ENCODE data around the gene HSD17B10. TPM values are rescaled to one million over a fixed set of nuclear protein-coding genes. Genes with fewer than 3 reads are reported as not detected.

HSD17B10 gene

DNA sequence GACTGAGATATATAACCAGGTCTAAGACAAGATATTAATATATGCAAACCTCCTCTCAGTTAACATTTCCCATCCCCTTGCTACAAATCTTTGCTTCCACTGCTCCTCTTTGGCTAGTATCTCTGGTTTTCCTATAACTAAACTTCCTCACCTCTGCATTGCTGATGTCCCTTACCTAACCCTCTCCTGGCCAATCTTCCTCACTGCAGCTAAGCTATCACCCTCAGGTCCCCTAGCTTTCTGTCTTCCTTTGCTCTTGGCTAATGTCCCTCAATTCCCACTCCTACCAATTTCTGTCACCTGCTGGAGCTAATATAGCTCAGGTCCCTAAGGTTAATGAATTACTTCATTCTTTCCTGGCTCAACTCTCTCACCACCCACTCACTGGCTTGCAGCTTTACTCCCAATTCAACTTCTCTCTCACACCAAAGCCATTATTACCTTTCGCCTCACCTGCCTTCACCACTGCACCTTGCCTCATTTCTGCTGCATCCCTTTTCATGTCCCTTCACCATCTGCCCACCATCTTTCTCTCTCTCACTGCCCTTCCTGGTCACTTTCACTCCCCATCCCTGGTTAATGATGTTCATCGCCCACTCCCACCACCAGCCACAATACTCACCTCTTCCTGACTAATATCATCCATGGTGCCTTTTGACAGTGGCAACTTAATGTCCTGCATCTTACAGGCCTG, 38.4 kb downstream of the HSD17B10 start:
- Histone ChIP-seq H3K9me3 (replicated peaks; ENCODE audit: low read length) (no peaks in the 10 kb centered on the region), H3K9ac (ENCODE audit: low read depth, low read length) (no peak overlapping the region), H3K27me3 (ENCODE audit: control insufficient read depth, insufficient read depth, low read length) (no peaks in the 10 kb centered on the region), H3K4me3 (ENCODE audit: low read length) (no peak overlapping the region), H3K4me2 (ENCODE audit: low read length) (no peak overlapping the region), H3K36me3 (ENCODE audit: insufficient read depth, low read length) (peaks cover 46% of the 10 kb centered on the region), H3K4me1 (ENCODE audit: control insufficient read depth, insufficient read depth, low read length) (no peaks in the 10 kb centered on the region)

DNA sequence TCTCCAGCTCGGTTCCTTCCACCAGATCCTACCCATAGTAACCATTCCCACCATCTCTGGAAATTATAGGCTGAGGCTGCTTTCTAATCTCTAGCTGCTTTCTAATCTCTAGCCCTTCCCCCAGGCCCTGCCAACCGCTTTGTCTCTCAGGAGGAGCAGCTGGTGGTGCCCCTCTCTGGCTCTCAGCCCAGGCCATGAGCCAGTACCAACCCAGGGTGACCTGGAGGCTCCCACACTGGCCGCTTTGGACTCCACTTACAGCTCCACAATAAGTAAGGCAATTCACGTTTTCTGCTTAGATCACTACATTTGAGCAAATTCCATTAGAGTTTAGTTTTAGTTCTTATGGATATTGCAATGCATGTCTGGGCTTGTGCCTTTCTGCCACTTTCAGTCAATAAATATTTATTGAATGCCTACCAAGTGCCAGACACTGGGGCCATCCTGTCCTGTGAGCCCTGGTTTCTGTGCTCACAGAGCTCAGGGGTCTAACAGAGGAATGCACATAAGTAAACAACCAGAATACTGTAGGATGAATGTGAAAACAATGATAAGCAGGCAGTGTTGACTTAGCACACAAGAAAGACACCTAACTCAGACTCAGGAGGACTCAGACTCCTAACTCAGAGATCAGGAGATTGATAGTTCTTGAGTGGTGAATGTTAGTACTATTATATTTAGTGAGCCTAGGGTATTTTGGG, 50.6 kb downstream of the HSD17B10 start:
- Histone ChIP-seq H3K4me3 (ENCODE audit: low read length) (no peak overlapping the region), H3K9ac (ENCODE audit: low read depth, low read length) (no peak overlapping the region), H3K4me1 (ENCODE audit: control insufficient read depth, insufficient read depth, low read length) (no peaks in the 10 kb centered on the region), H3K4me2 (ENCODE audit: low read length) (no peak overlapping the region), H3K27me3 (ENCODE audit: control insufficient read depth, insufficient read depth, low read length) (no peaks in the 10 kb centered on the region), H3K36me3 (ENCODE audit: insufficient read depth, low read length) (peaks cover 42% of the 10 kb centered on the region), H3K9me3 (replicated peaks; ENCODE audit: low read length) (no peaks in the 10 kb centered on the region)

Small RNA genes within 50 kb of the gene (small RNA-seq; reads per million reads assigned to genes)
- gene MIR6857 = not detected
- 0.21 reads per million for gene VTRNA3-1P

Data from skeletal muscle satellite cell (primary cell).